HepG2 (cell line): Measurements from ENCODE around the gene SSU72. TPM values are rescaled to one million over a fixed set of nuclear protein-coding genes. Genes with fewer than 3 reads are reported as not detected.

ENCODE experiments used
- ATF7-NPFF ChIP-seq: sonication (generic); formaldehyde crosslinking; IDR thresholded peaks from 2 replicates; pipeline ENCODE4 v1.8.1; 2023; ENCODE audit warnings: mild to moderate bottlenecking, low read depth, missing genetic modification reagents, moderate library complexity
- ATRX ChIP-seq: sonication (generic); formaldehyde crosslinking; IDR thresholded peaks from 2 replicates; pipeline ENCODE4 v1.4.0; 2020; ENCODE audit warnings: missing genetic modification reagents, borderline replicate concordance
- CBFB ChIP-seq: sonication (generic); formaldehyde crosslinking; IDR thresholded peaks from 2 replicates; pipeline ENCODE4 v1.4.0; 2020; ENCODE audit warnings: missing genetic modification reagents
- FOSL2 ChIP-seq: sonication (generic); formaldehyde crosslinking; IDR thresholded peaks from 2 replicates; pipeline ENCODE4 v1.4.0; 2020; ENCODE audit warnings: missing genetic modification reagents
- FOXA3 ChIP-seq: IDR thresholded peaks from 2 replicates; pipeline ENCODE4 v1.6.1; 2016; ENCODE audit warnings: missing genetic modification reagents, missing compliant biosample characterization
- GMEB2 ChIP-seq: IDR thresholded peaks from 2 replicates; pipeline ENCODE4 v1.6.1; 2016; ENCODE audit warnings: missing biosample characterization, missing genetic modification reagents, low read depth
- HDAC6 ChIP-seq: fragments of 200-600 bp; sonication (generic); IDR thresholded peaks from 2 replicates; pipeline ENCODE4 v1.7.0; 2017; ENCODE audit warnings: mild to moderate bottlenecking, antibody characterized with exemption, low read length, low read depth
- NFIC ChIP-seq: IDR thresholded peaks from 2 replicates; pipeline ENCODE4 v1.6.1; 2012; ENCODE audit warnings: mild to moderate bottlenecking, low read length, inconsistent platforms
- PAF1 ChIP-seq: IDR thresholded peaks from 2 replicates; pipeline ENCODE4 v1.6.1; 2016; ENCODE audit warnings: missing genetic modification reagents, missing compliant biosample characterization
- PPARG ChIP-seq: conservative IDR thresholded peaks from 2 replicates; pipeline ENCODE4 v1.6.1; 2016; ENCODE audit warnings: missing biosample characterization, missing genetic modification reagents
- RAD21 ChIP-seq: fragments of 450-650 bp; formaldehyde crosslinking; IDR thresholded peaks from 2 replicates; pipeline ENCODE4 v1.5.0; 2020; ENCODE audit warnings: mild to moderate bottlenecking
- RCOR2 ChIP-seq: IDR thresholded peaks from 2 replicates; pipeline ENCODE4 v1.6.1; 2016; ENCODE audit warnings: missing biosample characterization, missing genetic modification reagents
- SALL1 ChIP-seq: sonication (generic); formaldehyde crosslinking; IDR thresholded peaks from 2 replicates; pipeline ENCODE4 v1.8.0; 2022; ENCODE audit warnings: mild to moderate bottlenecking, missing genetic modification reagents
- TOPORS ChIP-seq: sonication (generic); formaldehyde crosslinking; IDR thresholded peaks from 2 replicates; pipeline ENCODE4 v1.8.0; 2023; ENCODE audit warnings: mild to moderate bottlenecking, missing genetic modification reagents
- ZBTB3 ChIP-seq: sonication (generic); formaldehyde crosslinking; IDR thresholded peaks from 2 replicates; pipeline ENCODE4 v1.4.0; 2020; ENCODE audit warnings: low read depth, mild to moderate bottlenecking, moderate library complexity, missing genetic modification reagents, borderline replicate concordance
- ZNF431 ChIP-seq: sonication (generic); formaldehyde crosslinking; IDR thresholded peaks from 2 replicates; pipeline ENCODE4 v1.9.0; 2022; ENCODE audit warnings: missing genetic modification reagents, low read depth, mild to moderate bottlenecking, borderline replicate concordance
- ZNF670 ChIP-seq: sonication (generic); formaldehyde crosslinking; IDR thresholded peaks from 2 replicates; pipeline ENCODE4 v1.8.0; 2022; ENCODE audit warnings: mild to moderate bottlenecking, missing genetic modification reagents, borderline replicate concordance
- ZNF709 ChIP-seq: sonication (generic); formaldehyde crosslinking; IDR thresholded peaks from 2 replicates; pipeline ENCODE4 v1.5.0; 2020; ENCODE audit warnings: mild to moderate bottlenecking, missing genetic modification reagents
- ZNF770 ChIP-seq: sonication (generic); formaldehyde crosslinking; IDR thresholded peaks from 2 replicates; pipeline ENCODE4 v1.5.0; 2020; ENCODE audit warnings: mild to moderate bottlenecking, missing genetic modification reagents
- ZSCAN12 ChIP-seq: sonication (generic); formaldehyde crosslinking; IDR thresholded peaks from 2 replicates; pipeline ENCODE4 v1.9.0; 2021; ENCODE audit warnings: mild to moderate bottlenecking, missing genetic modification reagents
- polyA plus RNA-seq, 8 experiments: library from polyadenylated mRNA; depleted of rRNA in 3 of 8; stranded (reverse) in 7 of 8; unstranded in 1 of 8; fragments of >200 nt; fragmentation: Illumina TruSeq in 4 of 8; extraction: Trizol in 4 of 8; gene quantifications; 2 replicates each; pipeline versions ENCODE4 v1.2.1 to v1.2.3, GENCODE V29; 2011 to 2016; ENCODE audit warnings: low read depth in 4 of 8, missing spikeins in 1 of 8, mixed read lengths in 1 of 8; ENCODE audit not compliant: insufficient read depth in 1 of 8
- total RNA-seq, 5 experiments: library from RNA; depleted of rRNA; stranded (reverse); fragments of >200 nt; fragmentation: Illumina TruSeq; extraction: Trizol; gene quantifications; 2 replicates each; pipeline ENCODE4 v1.2.3, GENCODE V29; 2016; ENCODE audit warnings: low read depth in 1 of 5
- TF ChIP-seq, protein P1 (sequence below): sonication (generic); formaldehyde crosslinking; IDR thresholded peaks from 2 replicates; pipeline ENCODE4 v1.5.1; 2020; ENCODE audit warnings: missing genetic modification reagents, mild to moderate bottlenecking, borderline replicate concordance
- TF ChIP-seq, protein P2 (sequence below): sonication (generic); formaldehyde crosslinking; IDR thresholded peaks from 2 replicates; pipeline ENCODE4 v1.5.0; 2020; ENCODE audit warnings: missing genetic modification reagents

SSU72 gene
- total and polyA plus RNA-seq, 2 of the 13 experiments (the other 11 are each of a cell fraction or from before 2014, with no cell fraction given): 42.8 to 67.1 TPM

GRCh38 chr1:1574721-1575537 is at the start of gene SSU72 (continued):
- TF ChIP-seq FOXA3 (CRISPR knock-in tag) (peak; percentile 49; the same call in 1 of the 2 replicates), CBFB (CRISPR knock-in tag) (peak; percentile 57; the same call in 1 of the 2 replicates), ZNF670 (CRISPR knock-in tag) (no peak), ATF7-NPFF (CRISPR knock-in tag) (peak; percentile 41), SALL1 (peak; percentile 64), NFIC (no peak), PPARG (CRISPR knock-in tag) (peak; percentile 33; the same call in 1 of the 2 replicates), ZBTB3 (CRISPR knock-in tag) (0 out of 2 replicates have a peak, but pooled peaks have one; percentile 7), RAD21 (CRISPR knock-in tag) (peak; percentile 23), GMEB2 (CRISPR knock-in tag) (peak; percentile 98), RCOR2 (CRISPR knock-in tag) (no peak), ZNF709 (CRISPR knock-in tag) (peak; percentile 20; the same call in 1 of the 2 replicates), HDAC6 (no peak), ZNF431 (CRISPR knock-in tag) (no peak), ZSCAN12 (CRISPR knock-in tag) (0 out of 2 replicates have a peak, but pooled peaks have one; percentile 30), FOSL2 (peak; percentile 60), ZNF770 (peak; percentile 40; the same call in 1 of the 2 replicates), ATRX (CRISPR knock-in tag) (no peak), TOPORS (peak; percentile 25; the same call in 1 of the 2 replicates), PAF1 (CRISPR knock-in tag) (no peak)
- TF ChIP-seq, protein P1, sequence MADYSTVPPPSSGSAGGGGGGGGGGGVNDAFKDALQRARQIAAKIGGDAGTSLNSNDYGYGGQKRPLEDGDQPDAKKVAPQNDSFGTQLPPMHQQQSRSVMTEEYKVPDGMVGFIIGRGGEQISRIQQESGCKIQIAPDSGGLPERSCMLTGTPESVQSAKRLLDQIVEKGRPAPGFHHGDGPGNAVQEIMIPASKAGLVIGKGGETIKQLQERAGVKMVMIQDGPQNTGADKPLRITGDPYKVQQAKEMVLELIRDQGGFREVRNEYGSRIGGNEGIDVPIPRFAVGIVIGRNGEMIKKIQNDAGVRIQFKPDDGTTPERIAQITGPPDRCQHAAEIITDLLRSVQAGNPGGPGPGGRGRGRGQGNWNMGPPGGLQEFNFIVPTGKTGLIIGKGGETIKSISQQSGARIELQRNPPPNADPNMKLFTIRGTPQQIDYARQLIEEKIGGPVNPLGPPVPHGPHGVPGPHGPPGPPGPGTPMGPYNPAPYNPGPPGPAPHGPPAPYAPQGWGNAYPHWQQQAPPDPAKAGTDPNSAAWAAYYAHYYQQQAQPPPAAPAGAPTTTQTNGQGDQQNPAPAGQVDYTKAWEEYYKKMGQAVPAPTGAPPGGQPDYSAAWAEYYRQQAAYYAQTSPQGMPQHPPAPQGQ (CRISPR knock-in tag): 0 out of 2 replicates have a peak, but pooled peaks have one; percentile 48
- TF ChIP-seq, protein P2, sequence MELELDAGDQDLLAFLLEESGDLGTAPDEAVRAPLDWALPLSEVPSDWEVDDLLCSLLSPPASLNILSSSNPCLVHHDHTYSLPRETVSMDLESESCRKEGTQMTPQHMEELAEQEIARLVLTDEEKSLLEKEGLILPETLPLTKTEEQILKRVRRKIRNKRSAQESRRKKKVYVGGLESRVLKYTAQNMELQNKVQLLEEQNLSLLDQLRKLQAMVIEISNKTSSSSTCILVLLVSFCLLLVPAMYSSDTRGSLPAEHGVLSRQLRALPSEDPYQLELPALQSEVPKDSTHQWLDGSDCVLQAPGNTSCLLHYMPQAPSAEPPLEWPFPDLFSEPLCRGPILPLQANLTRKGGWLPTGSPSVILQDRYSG: peak; percentile 16
